Measurements from ENCODE around the gene SRGAP3.
A peak's percentile ranks its signal among the peaks of the same experiment; 100 is the strongest.

The SRGAP3 gene

GRCh38 chr3:9137676-9138075 is 111.8 kb downstream of the SRGAP3 start:
- peak; percentile 55 for DNase-seq

GRCh38 chr3:9136746-9137465 is 112.5 kb downstream of the SRGAP3 start:
- DNase-seq: no peak

- DNase-seq: peak; percentile 80
These were observed 113.4 kb downstream of the SRGAP3 start for GRCh38 chr3:9135930-9136525.

- no peak for DNase-seq
These were observed 113.9 kb downstream of the SRGAP3 start for GRCh38 chr3:9135526-9135925.

GRCh38 chr3:9133656-9134055 is 115.8 kb downstream of the SRGAP3 start:
- no peak for DNase-seq

- DNase-seq: no peak
These were observed 118.8 kb downstream of the SRGAP3 start for GRCh38 chr3:9130345-9131305.

- no peak for DNase-seq
These were observed 120.1 kb downstream of the SRGAP3 start for GRCh38 chr3:9129365-9129764.

- DNase-seq: no peak
These were observed 124.0 kb downstream of the SRGAP3 start for GRCh38 chr3:9125278-9125951.

GRCh38 chr3:9124730-9125129 is 124.7 kb downstream of the SRGAP3 start:
- no peak for DNase-seq

GRCh38 chr3:9123840-9124239 is 125.6 kb downstream of the SRGAP3 start:
- DNase-seq: no peak

- DNase-seq: no peak
These were observed 126.6 kb downstream of the SRGAP3 start for GRCh38 chr3:9122732-9123364.

- DNase-seq: peak; percentile 82
These were observed 128.0 kb downstream of the SRGAP3 start for GRCh38 chr3:9121366-9122001.

GRCh38 chr3:9119331-9119730 is 130.1 kb downstream of the SRGAP3 start:
- peak; percentile 8 for DNase-seq

GRCh38 chr3:9118222-9118621 is 131.2 kb downstream of the SRGAP3 start:
- no peak for DNase-seq

- DNase-seq: no peak
These were observed 132.2 kb downstream of the SRGAP3 start for GRCh38 chr3:9117220-9117619.

GRCh38 chr3:9116336-9116735 is 133.1 kb downstream of the SRGAP3 start:
- no peak for DNase-seq

- DNase-seq: no peak
These were observed 134.1 kb downstream of the SRGAP3 start for GRCh38 chr3:9115336-9115735.

GRCh38 chr3:9113040-9113439 is 136.4 kb downstream of the SRGAP3 start:
- DNase-seq: no peak

- DNase-seq: no peak
These were observed 137.6 kb downstream of the SRGAP3 start for GRCh38 chr3:9111866-9112265.

- no peak for DNase-seq
These were observed 138.0 kb downstream of the SRGAP3 start for GRCh38 chr3:9111417-9111816.

GRCh38 chr3:9110802-9111201 is 138.6 kb downstream of the SRGAP3 start:
- DNase-seq: no peak

- no peak for DNase-seq
These were observed 139.1 kb downstream of the SRGAP3 start for GRCh38 chr3:9110316-9110715.

Data from eye (tissue), 1 donor.